Left ventricle myocardium inferior (tissue), 1 donor: ENCODE data around the gene SMCO1. TPM values are rescaled to one million over a fixed set of nuclear protein-coding genes. Genes with fewer than 3 reads are reported as not detected.
"Not testable (repeated sequence)": the region's sequence is repeated elsewhere in the genome, so short reads cannot be mapped to it uniquely, and the experiment has no call there.

Experiments used
- DNase-seq: peaks from one replicate; pipeline ENCODE4 v3.0.0-alpha.2; 2020
- H3K27ac ChIP-seq: fragments of 200-600 bp; replicated peaks from 2 replicates; pipeline ENCODE4 v1.8.0; 2021
- H3K27me3 ChIP-seq: fragments of 200-600 bp; 2 replicates; pipeline ENCODE4 v1.8.0; 2021; ENCODE audit warnings: low read depth
- H3K36me3 ChIP-seq: fragments of 200-600 bp; 2 replicates; pipeline ENCODE4 v1.8.0; 2021
- H3K4me1 ChIP-seq: fragments of 200-600 bp; 2 replicates; pipeline ENCODE4 v1.8.0; 2021
- H3K4me3 ChIP-seq: fragments of 200-600 bp; 2 replicates; pipeline ENCODE4 v1.8.0; 2021; ENCODE audit warnings: mild to moderate bottlenecking, moderate library complexity
- H3K9me3 ChIP-seq: fragments of 200-600 bp; replicated peaks from 2 replicates; pipeline ENCODE4 v1.8.0; 2021
- intact Hi-C: fragments of 100-400 bp; cut with micrococcal nuclease; formaldehyde crosslinking; loops from one replicate; pipeline ENCODE4 v1.11.0; 2022
- total RNA-seq: library from RNA; stranded (reverse); fragmentation: NEBNext Ultra II Directional; extraction: Animal tissue kit (Norgen Biotek cat#: 25700); gene quantifications from one replicate; pipeline ENCODE4 v1.2.1, GENCODE V29; 2021
- TF ChIP-seq, protein P1 (sequence below): fragments of 200-600 bp; IDR thresholded peaks from 2 replicates; pipeline ENCODE4 v1.8.0; 2021; ENCODE audit warnings: antibody characterized with exemption, mild to moderate bottlenecking, borderline replicate concordance
- donor health status: DM: no; HTN: yes; CAD: no; lungs with severe emphysema.

SMCO1 gene
- total RNA-seq, 1 donor from 2014 or later, result 73.0 TPM

DNA sequence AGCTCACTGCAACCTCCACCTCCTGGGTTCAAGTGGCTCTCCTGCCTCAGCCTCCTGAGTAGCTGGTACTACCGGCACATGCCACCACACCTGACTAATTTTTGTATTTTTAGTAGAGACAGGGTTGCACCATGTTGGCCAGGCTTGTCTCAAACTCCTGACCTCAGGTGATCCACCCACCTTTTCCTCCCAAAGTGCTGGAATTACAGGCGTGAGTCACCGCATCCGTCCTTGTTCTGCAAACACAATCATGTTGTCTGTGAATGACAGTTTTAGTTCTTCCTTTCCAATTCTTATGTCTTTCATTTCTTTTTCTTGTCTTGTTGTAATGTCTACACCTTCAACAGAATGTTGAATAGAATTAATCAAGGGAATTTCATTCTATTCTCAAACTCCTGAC is 16.3 kb upstream of the SMCO1 start:
- peaks cover 9% of the 10 kb centered on the region for H3K9me3 ChIP-seq
- DNase-seq, result no peak
- no peak overlapping the region for H3K4me3 ChIP-seq
- no peaks in the 10 kb centered on the region for H3K36me3 ChIP-seq
- TF ChIP-seq, protein P1, sequence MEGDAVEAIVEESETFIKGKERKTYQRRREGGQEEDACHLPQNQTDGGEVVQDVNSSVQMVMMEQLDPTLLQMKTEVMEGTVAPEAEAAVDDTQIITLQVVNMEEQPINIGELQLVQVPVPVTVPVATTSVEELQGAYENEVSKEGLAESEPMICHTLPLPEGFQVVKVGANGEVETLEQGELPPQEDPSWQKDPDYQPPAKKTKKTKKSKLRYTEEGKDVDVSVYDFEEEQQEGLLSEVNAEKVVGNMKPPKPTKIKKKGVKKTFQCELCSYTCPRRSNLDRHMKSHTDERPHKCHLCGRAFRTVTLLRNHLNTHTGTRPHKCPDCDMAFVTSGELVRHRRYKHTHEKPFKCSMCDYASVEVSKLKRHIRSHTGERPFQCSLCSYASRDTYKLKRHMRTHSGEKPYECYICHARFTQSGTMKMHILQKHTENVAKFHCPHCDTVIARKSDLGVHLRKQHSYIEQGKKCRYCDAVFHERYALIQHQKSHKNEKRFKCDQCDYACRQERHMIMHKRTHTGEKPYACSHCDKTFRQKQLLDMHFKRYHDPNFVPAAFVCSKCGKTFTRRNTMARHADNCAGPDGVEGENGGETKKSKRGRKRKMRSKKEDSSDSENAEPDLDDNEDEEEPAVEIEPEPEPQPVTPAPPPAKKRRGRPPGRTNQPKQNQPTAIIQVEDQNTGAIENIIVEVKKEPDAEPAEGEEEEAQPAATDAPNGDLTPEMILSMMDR, result no peak
- no peak overlapping the region for H3K27ac ChIP-seq
- peaks cover 4% of the 10 kb centered on the region for H3K4me1 ChIP-seq
- intact Hi-C loops, result no loop called here
- H3K27me3 ChIP-seq, result peaks cover 23% of the 10 kb centered on the region

DNA sequence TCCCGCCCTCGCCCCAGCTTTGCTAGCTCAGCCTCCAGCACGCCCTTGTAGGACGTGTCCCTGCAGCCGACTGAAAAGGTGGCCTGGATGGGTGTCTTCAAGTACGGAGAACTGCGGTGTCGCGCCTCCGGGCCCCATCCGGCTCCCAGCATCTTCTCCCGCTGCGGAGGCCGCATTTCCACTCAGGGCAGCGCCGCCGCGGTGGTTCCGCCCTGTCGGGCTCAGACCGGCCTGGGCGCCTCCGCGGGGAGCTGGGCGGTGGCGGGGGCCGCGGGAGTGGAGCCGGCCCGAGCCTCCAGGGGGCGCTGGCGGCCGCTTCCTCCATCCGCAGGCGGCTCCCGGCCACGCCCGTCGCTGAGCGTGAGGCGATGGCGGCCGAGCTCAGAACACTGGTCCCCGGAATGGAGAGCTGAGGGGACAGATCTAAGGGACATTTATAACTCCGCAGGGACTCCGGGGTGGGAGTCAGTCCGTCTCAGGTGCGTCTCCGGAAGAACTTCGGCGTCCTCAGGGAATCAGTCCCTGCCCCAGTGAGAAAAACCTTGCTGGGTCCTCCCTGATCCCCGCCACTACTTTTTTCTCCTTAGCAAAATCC is 13.6 kb upstream of the SMCO1 start:
- H3K27me3 ChIP-seq, result peaks cover 23% of the 10 kb centered on the region
- peak; percentile 76 for DNase-seq
- peak overlapping the region; percentile 40 for H3K27ac ChIP-seq
- H3K4me1 ChIP-seq, result peaks cover 4% of the 10 kb centered on the region
- intact Hi-C loops, result no loop called here
- no peaks in the 10 kb centered on the region for H3K36me3 ChIP-seq
- peak overlapping the region; percentile 64 for H3K4me3 ChIP-seq
- TF ChIP-seq, protein P1, result peak; percentile 78
- H3K9me3 ChIP-seq, result peaks cover 9% of the 10 kb centered on the region

- intact Hi-C loops, result no loop called here
- Histone ChIP-seq H3K36me3 (no peaks in the 10 kb centered on the region), H3K4me3 (no peak overlapping the region), H3K9me3 (peaks cover 16% of the 10 kb centered on the region), H3K27me3 (no peaks in the 10 kb centered on the region), H3K27ac (no peak overlapping the region), H3K4me1 (peaks cover 4% of the 10 kb centered on the region)
- TF ChIP-seq, protein P1, result no peak
- no peak for DNase-seq
These were observed 10.0 kb upstream of the SMCO1 start for GRCh38 chr3:196525141-196525540.

DNA sequence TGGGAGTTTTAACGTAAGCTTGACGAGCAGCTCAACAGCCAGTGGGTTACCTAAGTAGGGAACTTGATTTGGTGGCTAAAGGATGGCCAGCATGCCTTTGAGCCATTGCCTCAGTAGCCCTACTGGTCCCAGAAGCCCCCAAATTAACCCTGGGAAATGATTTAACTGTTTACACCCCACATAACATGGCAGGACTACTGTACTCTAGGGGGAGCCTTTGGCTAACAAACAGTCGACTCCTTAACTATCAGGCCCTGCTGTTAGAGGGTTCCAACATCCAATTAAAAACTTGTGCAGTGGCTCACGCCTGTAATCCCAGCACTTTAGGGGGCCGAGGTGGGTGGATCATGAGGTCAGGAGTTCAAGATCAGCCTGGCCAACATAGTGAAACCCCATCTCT is 9.4 kb upstream of the SMCO1 start:
- H3K27ac ChIP-seq, result no peak overlapping the region
- intact Hi-C loops, result no loop called here
- H3K4me3 ChIP-seq, result no peak overlapping the region
- no peaks in the 10 kb centered on the region for H3K36me3 ChIP-seq
- H3K4me1 ChIP-seq, result peaks cover 4% of the 10 kb centered on the region
- DNase-seq, result no peak
- H3K9me3 ChIP-seq, result peaks cover 22% of the 10 kb centered on the region
- no peaks in the 10 kb centered on the region for H3K27me3 ChIP-seq
- TF ChIP-seq, protein P1, result peak; percentile 9

- intact Hi-C loops, result no loop called here
- no peak for DNase-seq
- no peaks in the 10 kb centered on the region for H3K27me3 ChIP-seq
- H3K4me1 ChIP-seq, result peaks cover 4% of the 10 kb centered on the region
- TF ChIP-seq, protein P1, result no peak
- no peak overlapping the region for H3K27ac ChIP-seq
- H3K9me3 ChIP-seq, result peaks cover 29% of the 10 kb centered on the region
- no peaks in the 10 kb centered on the region for H3K36me3 ChIP-seq
- no peak overlapping the region for H3K4me3 ChIP-seq
These were observed 8.7 kb upstream of the SMCO1 start for GRCh38 chr3:196523841-196524240.

- intact Hi-C loops, H3K36me3 ChIP-seq, H3K27me3 ChIP-seq, H3K27ac ChIP-seq, DNase-seq, H3K4me3 ChIP-seq, H3K4me1 ChIP-seq: not testable (repeated sequence)
- H3K9me3 ChIP-seq, result peaks cover 42% of the 10 kb centered on the region
These were observed 6.1 kb upstream of the SMCO1 start for GRCh38 chr3:196521291-196521690.
